Natural killer cell treated with Interleukin-12 subunit alpha and Interleukin-12 subunit beta and Interleukin-15 and Interleukin-18, amount 100 ng/mL, for 72 hours (primary cell): Measurements from ENCODE around the gene ZC3H18. TPM values are rescaled to one million over a fixed set of nuclear protein-coding genes. Genes with fewer than 3 reads are reported as not detected.

ENCODE experiments used
- ATAC-seq, 2 donors: fragments of 150-1000 bp; cut with Tn5 transposase in 1 of 2; sonication (Bioruptor Pico), chemical (Tn5 transposase) in 1 of 2; 2 replicates each; pipeline ENCODE4 v1.10.0; 2021
- DNase-seq: peaks from one replicate; pipeline ENCODE4 v3.0.0; 2022; ENCODE audit warnings: low spot score
- H3K27ac Mint-ChIP-seq, 2 donors: 1 replicate in 1 of 2; 2 replicates in 1 of 2; pipeline ENCODE4 v1.8.0; 2022; ENCODE audit warnings: mixed read lengths in 2 of 2, mild to moderate bottlenecking in 1 of 2, moderate library complexity in 1 of 2
- H3K27me3 Mint-ChIP-seq, 2 donors: 1 replicate in 1 of 2; 2 replicates in 1 of 2; pipeline ENCODE4 v1.8.0; 2022; ENCODE audit warnings: mixed read lengths in 2 of 2
- H3K36me3 Mint-ChIP-seq: one replicate; pipeline ENCODE4 v1.8.0; 2022; ENCODE audit warnings: mixed read lengths
- H3K4me1 Mint-ChIP-seq, 2 donors: 1 replicate in 1 of 2; 2 replicates in 1 of 2; pipeline ENCODE4 v1.8.0; 2022; ENCODE audit warnings: low read depth in 2 of 2, mixed read lengths in 2 of 2, mild to moderate bottlenecking in 1 of 2
- H3K4me3 Mint-ChIP-seq: one replicate; pipeline ENCODE4 v1.8.0; 2022; ENCODE audit warnings: mixed read lengths
- H3K9me3 Mint-ChIP-seq: 2 replicates; pipeline ENCODE4 v1.8.0; 2022; ENCODE audit warnings: mixed read lengths
- total RNA-seq, 2 donors: library from RNA; stranded (reverse); gene quantifications; one replicate each; pipeline ENCODE4 v1.2.3, GENCODE V29; 2022

ZC3H18 gene
- total RNA-seq, 2 donors from 2014 or later, result 85.0 to 148 TPM

- H3K27ac Mint-ChIP-seq, result peak overlapping the region in 1 of 2 donors; percentile 81
- H3K27me3 Mint-ChIP-seq, result peaks cover 0 to 2% of the 10 kb centered on the region in 2 donors
- peak overlapping the region; percentile 62 for H3K4me3 Mint-ChIP-seq
- DNase-seq (no peak), ATAC-seq (peak; percentile 8 to 30)
- peaks cover 17 to 22% of the 10 kb centered on the region in 2 donors for H3K4me1 Mint-ChIP-seq
- H3K9me3 Mint-ChIP-seq, result no peaks in the 10 kb centered on the region
- no peaks in the 10 kb centered on the region for H3K36me3 Mint-ChIP-seq
Measured at GRCh38 chr16:88549671-88550245, 20.4 kb upstream of the ZC3H18 start.

GRCh38 chr16:88550246-88550661, 19.9 kb upstream of the ZC3H18 start:
- Mint-ChIP-seq H3K9me3 (no peaks in the 10 kb centered on the region), H3K27ac (peak overlapping the region in 1 of 2 donors; percentile 81), H3K27me3 (peaks cover 0 to 2% of the 10 kb centered on the region in 2 donors), H3K4me3 (peak overlapping the region; percentile 62), H3K36me3 (no peaks in the 10 kb centered on the region), H3K4me1 (peaks cover 17 to 22% of the 10 kb centered on the region in 2 donors)
- no peak for DNase-seq
- ATAC-seq, result peak; percentile 71 to 75

- no peaks in the 10 kb centered on the region for H3K36me3 Mint-ChIP-seq
- no peak overlapping the region for H3K4me3 Mint-ChIP-seq
- H3K4me1 Mint-ChIP-seq, result peaks cover 11 to 14% of the 10 kb centered on the region in 2 donors
- DNase-seq, result no peak
- peaks cover 0 to 1% of the 10 kb centered on the region in 2 donors for H3K27me3 Mint-ChIP-seq
- peaks cover 4% of the 10 kb centered on the region for H3K9me3 Mint-ChIP-seq
- ATAC-seq, result no peak
- no peak overlapping the region for H3K27ac Mint-ChIP-seq
Measured at GRCh38 chr16:88552166-88552565, 18.0 kb upstream of the ZC3H18 start.

- H3K4me3 Mint-ChIP-seq, result no peak overlapping the region
- H3K4me1 Mint-ChIP-seq, result peaks cover 11 to 16% of the 10 kb centered on the region in 2 donors
- ATAC-seq (no peak), DNase-seq (no peak)
- peaks cover 4% of the 10 kb centered on the region for H3K9me3 Mint-ChIP-seq
- no peaks in the 10 kb centered on the region for H3K36me3 Mint-ChIP-seq
- peaks cover 0 to 3% of the 10 kb centered on the region in 2 donors for H3K27me3 Mint-ChIP-seq
- H3K27ac Mint-ChIP-seq, result no peak overlapping the region
Measured at GRCh38 chr16:88552815-88553214, 17.4 kb upstream of the ZC3H18 start.

- Mint-ChIP-seq H3K4me3 (no peak overlapping the region), H3K4me1 (peaks cover 7 to 12% of the 10 kb centered on the region in 2 donors), H3K27ac (no peak overlapping the region), H3K9me3 (peaks cover 4% of the 10 kb centered on the region), H3K36me3 (no peaks in the 10 kb centered on the region), H3K27me3 (peaks cover 0 to 3% of the 10 kb centered on the region in 2 donors)
- no peak for DNase-seq
- no peak for ATAC-seq
Measured at GRCh38 chr16:88553739-88554138, 16.5 kb upstream of the ZC3H18 start.

GRCh38 chr16:88554711-88555264, 15.4 kb upstream of the ZC3H18 start:
- Mint-ChIP-seq H3K4me3 (no peak overlapping the region), H3K27ac (no peak overlapping the region), H3K4me1 (peaks cover 6 to 12% of the 10 kb centered on the region in 2 donors), H3K9me3 (peaks cover 4% of the 10 kb centered on the region), H3K27me3 (peaks cover 0 to 3% of the 10 kb centered on the region in 2 donors), H3K36me3 (no peaks in the 10 kb centered on the region)
- DNase-seq, result no peak
- no peak for ATAC-seq

GRCh38 chr16:88556294-88556988, 13.8 kb upstream of the ZC3H18 start:
- Mint-ChIP-seq H3K27ac (no peak overlapping the region), H3K36me3 (no peaks in the 10 kb centered on the region), H3K9me3 (peaks cover 4% of the 10 kb centered on the region), H3K4me3 (no peak overlapping the region), H3K27me3 (peaks cover 0 to 3% of the 10 kb centered on the region in 2 donors), H3K4me1 (peaks cover 0 to 8% of the 10 kb centered on the region in 2 donors)
- ATAC-seq, result no peak
- DNase-seq, result no peak

GRCh38 chr16:88558457-88559442, 11.5 kb upstream of the ZC3H18 start:
- no peak overlapping the region for H3K27ac Mint-ChIP-seq
- peaks cover 4% of the 10 kb centered on the region for H3K9me3 Mint-ChIP-seq
- no peak for DNase-seq
- ATAC-seq, result no peak
- H3K4me1 Mint-ChIP-seq, result peaks cover 4 to 6% of the 10 kb centered on the region in 2 donors
- H3K4me3 Mint-ChIP-seq, result no peak overlapping the region
- H3K36me3 Mint-ChIP-seq, result no peaks in the 10 kb centered on the region
- H3K27me3 Mint-ChIP-seq, result peaks cover 0 to 3% of the 10 kb centered on the region in 2 donors

GRCh38 chr16:88560714-88561484, 9.3 kb upstream of the ZC3H18 start:
- peaks cover 4% of the 10 kb centered on the region for H3K9me3 Mint-ChIP-seq
- H3K36me3 Mint-ChIP-seq, result no peaks in the 10 kb centered on the region
- peaks cover 4 to 6% of the 10 kb centered on the region in 2 donors for H3K4me1 Mint-ChIP-seq
- DNase-seq (no peak), ATAC-seq (no peak)
- peaks cover 0 to 3% of the 10 kb centered on the region in 2 donors for H3K27me3 Mint-ChIP-seq
- H3K27ac Mint-ChIP-seq, result no peak overlapping the region
- H3K4me3 Mint-ChIP-seq, result no peak overlapping the region

- DNase-seq, result no peak
- Mint-ChIP-seq H3K27ac (no peak overlapping the region), H3K9me3 (no peaks in the 10 kb centered on the region), H3K27me3 (peaks cover 0 to 3% of the 10 kb centered on the region in 2 donors), H3K4me1 (peaks cover 4 to 9% of the 10 kb centered on the region in 2 donors), H3K36me3 (no peaks in the 10 kb centered on the region), H3K4me3 (no peak overlapping the region)
- peak; percentile 61 for ATAC-seq
Measured at GRCh38 chr16:88561485-88562359, 8.5 kb upstream of the ZC3H18 start.

- H3K4me3 Mint-ChIP-seq, result no peak overlapping the region
- peaks cover 13 to 17% of the 10 kb centered on the region in 2 donors for H3K4me1 Mint-ChIP-seq
- H3K36me3 Mint-ChIP-seq, result no peaks in the 10 kb centered on the region
- no peaks in the 10 kb centered on the region for H3K9me3 Mint-ChIP-seq
- DNase-seq, result no peak
- no peak for ATAC-seq
- H3K27ac Mint-ChIP-seq, result no peak overlapping the region
- H3K27me3 Mint-ChIP-seq, result no peaks in the 10 kb centered on the region
Measured at GRCh38 chr16:88566158-88566557, 4.0 kb upstream of the ZC3H18 start.
